ENCODE results near the gene GNPTAB.
"Not testable (repeated sequence)": the region's sequence is repeated elsewhere in the genome, so short reads cannot be mapped to it uniquely, and the experiment has no call there.

The GNPTAB gene

DNA sequence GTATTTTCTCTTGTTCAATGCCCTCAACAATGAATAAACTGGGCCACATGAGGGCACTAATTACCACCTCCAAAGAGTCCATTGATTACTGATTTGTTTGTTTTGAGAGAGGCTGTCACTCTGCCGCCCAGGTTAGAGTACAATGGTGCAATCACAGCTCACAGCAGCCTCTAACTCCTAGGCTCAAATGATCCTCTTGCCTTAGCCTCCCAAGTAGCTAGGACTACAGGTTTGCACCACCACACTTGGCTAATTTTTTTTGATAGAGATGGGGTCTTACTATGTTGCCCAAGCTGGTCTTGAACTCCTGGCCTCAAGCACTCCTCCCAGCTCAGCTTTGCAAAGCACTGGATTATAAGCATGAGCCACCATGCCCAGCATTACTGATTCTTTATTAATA is 63.2 kb downstream of the GNPTAB start:
- DNase-seq = no peak

GRCh38 chr12:101764051-101764792 is 66.5 kb downstream of the GNPTAB start:
- no peak for DNase-seq

- DNase-seq = no peak
These were observed 67.4 kb downstream of the GNPTAB start for GRCh38 chr12:101763246-101763931.

DNA sequence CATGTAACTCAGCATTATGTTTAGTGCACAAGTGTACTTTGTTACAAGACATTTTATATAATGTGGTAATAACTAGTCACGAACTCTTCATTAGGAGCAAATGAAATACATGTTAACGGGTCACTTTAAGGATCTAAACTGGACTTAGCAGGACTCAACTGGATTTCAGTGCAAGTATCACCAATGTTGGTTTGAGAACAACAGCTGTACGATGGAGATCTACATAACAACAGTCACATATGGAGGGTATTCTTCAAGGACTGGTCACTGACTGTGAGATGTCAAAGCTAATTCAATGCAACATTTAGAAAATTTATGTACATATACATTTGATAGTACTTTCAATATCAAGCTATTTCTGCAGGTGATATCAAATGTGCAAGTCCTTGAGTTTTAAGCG is 69.0 kb downstream of the GNPTAB start:
- DNase-seq = no peak

DNA sequence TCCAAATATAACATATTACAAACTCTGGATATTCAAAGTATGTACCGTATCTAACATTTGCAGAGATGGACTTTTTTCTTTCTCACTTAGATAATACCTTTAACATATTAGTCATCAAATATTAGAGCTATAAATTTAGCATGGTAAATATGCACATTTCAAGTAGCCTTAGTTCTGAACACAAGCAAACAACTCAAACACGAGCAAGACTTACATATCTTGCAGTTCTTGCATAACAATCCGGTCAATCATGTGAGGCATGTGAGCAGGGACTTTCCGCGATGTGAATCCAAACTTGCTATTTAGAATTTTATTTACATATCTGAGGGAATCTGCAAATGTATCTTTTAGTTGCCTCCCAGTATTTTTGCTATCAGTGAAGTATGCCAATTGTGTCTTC is 69.4 kb downstream of the GNPTAB start:
- DNase-seq = no peak

DNA sequence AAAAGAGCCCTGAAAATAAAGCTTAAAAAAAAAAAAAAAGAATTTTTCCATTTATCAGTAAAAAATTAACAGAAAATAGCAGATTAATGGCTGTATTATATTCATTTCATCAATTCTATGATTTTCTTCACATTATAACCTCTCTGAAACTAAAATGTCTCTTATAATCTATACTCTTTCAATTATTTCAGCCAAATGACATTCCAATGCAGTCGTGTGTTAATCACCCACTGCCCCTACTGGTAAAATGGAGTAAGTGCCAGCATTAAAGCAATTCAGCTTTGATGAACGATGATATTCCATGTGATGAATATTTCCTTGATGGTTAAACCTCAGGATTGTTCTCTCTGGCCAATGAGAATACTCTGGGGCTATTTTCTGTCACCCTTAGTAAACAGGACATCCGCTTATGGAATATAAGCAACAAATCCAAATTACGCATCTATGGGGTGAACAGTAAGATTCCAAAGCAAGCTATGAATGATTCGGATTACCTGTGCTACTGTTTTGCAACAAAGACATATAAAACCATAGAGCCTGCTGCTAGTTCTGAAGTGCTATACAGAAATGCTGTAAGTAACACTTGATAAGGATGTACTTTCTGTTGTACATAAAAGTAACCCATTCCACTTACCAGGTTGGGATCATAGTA is 71.2 kb downstream of the GNPTAB start:
- DNase-seq = no peak

DNA sequence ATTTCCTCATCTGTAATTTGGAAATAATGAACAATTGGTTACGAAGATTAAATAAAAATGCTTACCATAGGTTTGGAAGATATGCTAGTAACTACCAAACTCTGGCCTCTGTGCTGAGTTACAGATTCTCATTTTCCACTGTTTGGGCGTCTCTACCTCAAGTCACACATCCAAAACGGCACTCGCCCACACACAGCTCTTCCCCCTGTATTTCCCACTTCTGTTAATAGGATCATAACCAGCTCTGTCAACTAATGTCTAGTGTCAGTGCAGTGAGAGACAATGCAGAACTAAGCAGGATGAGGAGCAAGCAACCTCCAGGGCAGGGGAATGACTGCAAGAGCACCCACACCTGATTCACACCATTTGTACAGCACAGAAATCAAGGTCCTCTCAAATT is 80.6 kb downstream of the GNPTAB start:
- no peak for DNase-seq

GRCh38 chr12:101749657-101750056 is 81.1 kb downstream of the GNPTAB start:
- peak; percentile 27 for DNase-seq

GRCh38 chr12:101748907-101749306 is 81.9 kb downstream of the GNPTAB start:
- DNase-seq = no peak

DNA sequence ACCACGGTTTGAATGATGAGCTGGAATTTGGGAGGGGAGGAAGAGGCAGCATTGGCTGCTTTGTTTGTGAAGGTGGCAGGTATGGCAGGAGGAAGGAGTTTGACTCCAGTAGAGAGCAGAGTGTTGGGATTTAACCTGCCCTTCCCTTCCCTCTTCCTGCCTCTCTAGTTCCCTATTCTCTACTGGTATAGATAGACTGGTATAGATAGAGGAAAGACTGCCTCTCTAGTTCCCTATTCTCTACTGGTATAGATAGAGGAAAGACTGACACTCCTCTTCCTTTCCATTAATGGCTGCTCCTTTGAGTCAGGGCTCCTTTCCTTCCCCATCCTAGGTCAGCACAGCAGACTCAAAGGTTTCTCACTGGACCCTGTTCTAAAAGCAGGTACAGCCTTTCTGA is 83.1 kb downstream of the GNPTAB start:
- DNase-seq = no peak

- no peak for DNase-seq
These were observed 84.1 kb downstream of the GNPTAB start for GRCh38 chr12:101746661-101747060.

DNA sequence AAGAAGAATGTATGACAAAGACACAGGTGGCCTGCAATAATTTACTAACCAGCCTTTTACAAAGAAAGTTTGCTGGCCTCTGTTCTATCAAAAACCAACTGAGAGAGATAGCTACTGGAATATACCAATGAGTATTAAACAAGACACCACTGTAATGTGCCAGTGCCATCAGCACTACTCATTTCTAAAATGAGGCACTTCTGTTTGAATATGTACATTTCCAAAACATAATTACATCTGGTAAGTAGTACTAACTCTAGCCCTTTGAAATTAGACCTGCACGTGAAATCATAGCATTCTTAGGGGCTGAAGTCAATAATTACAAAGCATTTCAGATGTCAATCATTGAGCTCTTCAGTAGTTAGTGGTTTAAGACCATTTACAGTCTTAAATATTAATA is 84.6 kb downstream of the GNPTAB start:
- no peak for DNase-seq

GRCh38 chr12:101745481-101745880 is 85.3 kb downstream of the GNPTAB start:
- no peak for DNase-seq

- DNase-seq = no peak
These were observed 86.9 kb downstream of the GNPTAB start for GRCh38 chr12:101743724-101744472.

- DNase-seq = no peak
These were observed 87.5 kb downstream of the GNPTAB start for GRCh38 chr12:101743242-101743641.

- no peak for DNase-seq
These were observed 89.8 kb downstream of the GNPTAB start for GRCh38 chr12:101740980-101741379.

GRCh38 chr12:101740566-101740965 is 90.2 kb downstream of the GNPTAB start:
- DNase-seq = no peak

GRCh38 chr12:101738920-101739665 is 91.7 kb downstream of the GNPTAB start, which contains the start of gene SYCP3:
TSS of gene SYCP3 (minus strand) at chr12:101739462. CDS start at chr12:101737935, 1,527 bp downstream.
- no peak for DNase-seq

- no peak for DNase-seq
These were observed 93.3 kb downstream of the GNPTAB start for GRCh38 chr12:101737476-101737875.

GRCh38 chr12:101734482-101734881 is 96.3 kb downstream of the GNPTAB start:
- DNase-seq = not testable (repeated sequence)

GRCh38 chr12:101733166-101733565 is 97.6 kb downstream of the GNPTAB start:
- DNase-seq = no peak

GRCh38 chr12:101732318-101732717 is 98.4 kb downstream of the GNPTAB start:
- no peak for DNase-seq
